ENCODE measurements around the gene IQCK.

IQCK gene

DNA sequence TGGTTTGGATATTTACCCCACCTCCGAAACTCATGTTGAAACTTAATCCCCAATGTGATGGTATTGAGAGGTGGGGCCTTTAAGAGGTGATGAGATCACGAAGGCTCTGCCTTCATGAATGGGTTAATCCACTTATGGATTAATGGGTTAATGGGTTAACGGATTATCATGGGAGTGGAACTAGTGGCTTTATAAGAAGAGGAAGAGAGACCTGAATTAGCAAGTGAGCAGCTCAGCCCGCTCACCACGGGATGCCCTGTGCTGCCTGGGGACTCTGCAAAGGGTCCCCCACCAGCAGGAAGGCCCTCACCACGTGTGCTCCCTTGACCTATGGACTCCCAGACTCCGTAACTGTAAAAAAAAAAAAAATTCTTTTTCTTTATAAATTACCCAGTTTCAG lies 183.1 kb downstream of the IQCK start:
- in situ Hi-C loops (cut with MboI; ENCODE audit: low sequenced_read_pairs), result loop anchor here (10.0 kb wide), 1 partner anchor 404 kb away; no protein-coding TSS in a partner anchor

DNA sequence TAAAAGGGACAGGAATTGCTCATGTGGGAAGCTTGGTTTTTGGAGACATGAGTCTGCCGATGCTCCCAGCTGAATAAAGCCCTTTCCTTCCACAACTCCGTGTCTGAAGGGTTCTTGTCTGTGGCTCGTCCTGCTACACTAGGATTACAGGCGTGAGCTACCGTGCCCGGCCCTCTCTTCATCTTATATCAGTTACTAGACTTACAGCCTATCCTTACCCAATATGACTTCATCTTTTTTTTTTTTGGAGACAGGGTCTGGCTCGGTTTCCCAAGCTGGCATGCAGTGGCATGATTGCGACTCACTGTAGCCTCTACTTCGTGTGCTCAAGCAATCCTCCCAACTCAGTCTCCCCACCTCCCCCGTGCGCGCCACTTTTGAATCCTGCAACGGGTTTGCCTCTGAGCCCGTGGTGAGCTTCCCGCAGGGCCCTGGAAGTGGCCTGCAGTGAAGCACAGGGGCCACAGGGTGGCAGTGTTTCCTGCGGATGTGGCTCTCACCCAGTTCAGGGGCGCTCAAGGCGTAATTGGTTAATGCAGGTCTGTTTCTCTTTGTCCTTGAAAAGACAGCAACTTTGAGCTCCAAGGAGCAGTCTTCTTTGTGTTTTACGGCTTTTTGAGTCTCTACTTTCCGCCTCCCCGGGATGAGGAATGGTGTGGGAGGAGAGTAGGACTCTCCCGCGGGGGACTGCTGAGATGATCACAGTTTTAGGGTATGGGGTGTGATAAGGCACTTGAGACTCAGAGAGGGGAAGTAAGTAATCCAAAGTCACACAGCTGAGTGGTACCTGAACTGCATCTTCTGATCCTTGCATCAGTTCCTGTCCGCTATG lies 189.3 kb downstream of the IQCK start:
- in situ Hi-C loops (cut with MboI; ENCODE audit: low sequenced_read_pairs), result loop anchor here (10.0 kb wide), 1 partner anchor 397 kb away; no protein-coding TSS in a partner anchor
